BE2C (cell line): ENCODE results near the gene NAALADL1.

Source experiments
- DNase-seq: peaks from one replicate; pipeline ENCODE4 v3.0.0-alpha.2; 2020
- H3K27me3 ChIP-seq: fragments of 250-450 bp; sonication (Bioruptor Pico); 2 replicates; pipeline ENCODE4 v1.5.1; 2020; ENCODE audit warnings: mild to moderate bottlenecking
- H3K36me3 ChIP-seq: fragments of 250-450 bp; sonication (Bioruptor Pico); 2 replicates; pipeline ENCODE4 v1.5.1; 2020; ENCODE audit warnings: mild to moderate bottlenecking
- H3K4me1 ChIP-seq: fragments of 250-450 bp; sonication (Bioruptor Pico); 2 replicates; pipeline ENCODE4 v1.5.1; 2020
- H3K4me3 ChIP-seq: 2 replicates; pipeline ENCODE4 v1.5.1; 2011; ENCODE audit warnings: low read depth, low read length
- H3K9me3 ChIP-seq: fragments of 250-450 bp; sonication (Bioruptor Pico); 2 replicates; pipeline ENCODE4 v1.5.1; 2020
- CTCF ChIP-seq: IDR thresholded peaks from 2 replicates; pipeline ENCODE4 v1.5.1; 2012; ENCODE audit warnings: mild to moderate bottlenecking, low read depth, low read length

NAALADL1 gene

GRCh38 chr11:65077451-65077850 lies 19.1 kb upstream of the NAALADL1 start:
- TF ChIP-seq CTCF = no peak
- H3K36me3 ChIP-seq = peaks cover 3% of the 10 kb centered on the region; the same call in 1 of the 2 replicates

GRCh38 chr11:65072631-65072966 lies 14.2 kb upstream of the NAALADL1 start:
- Histone ChIP-seq H3K9me3 (no peaks in the 10 kb centered on the region), H3K36me3 (no peaks in the 10 kb centered on the region), H3K4me3 (no peak overlapping the region), H3K4me1 (no peaks in the 10 kb centered on the region), H3K27me3 (no peaks in the 10 kb centered on the region)
- DNase-seq = no peak
- TF ChIP-seq CTCF = no peak

More at GRCh38 chr11:65077451-65077850, 19.1 kb upstream of the NAALADL1 start:
- Histone ChIP-seq H3K27me3 (no peaks in the 10 kb centered on the region), H3K4me3 (no peak overlapping the region), H3K4me1 (no peaks in the 10 kb centered on the region), H3K9me3 (no peaks in the 10 kb centered on the region)
- no peak for DNase-seq

- no peak for TF ChIP-seq CTCF
- DNase-seq = no peak
Measured at GRCh38 chr11:65071907-65072630, 13.7 kb upstream of the NAALADL1 start.

GRCh38 chr11:65069217-65069616 lies 10.9 kb upstream of the NAALADL1 start:
- H3K27me3 ChIP-seq = no peaks in the 10 kb centered on the region
- no peak overlapping the region for H3K4me3 ChIP-seq
- no peaks in the 10 kb centered on the region for H3K36me3 ChIP-seq
- no peaks in the 10 kb centered on the region for H3K9me3 ChIP-seq
- DNase-seq = no peak
- no peaks in the 10 kb centered on the region for H3K4me1 ChIP-seq
- TF ChIP-seq CTCF = no peak

More at GRCh38 chr11:65071907-65072630, 13.7 kb upstream of the NAALADL1 start:
- H3K9me3 ChIP-seq = no peaks in the 10 kb centered on the region
- no peaks in the 10 kb centered on the region for H3K4me1 ChIP-seq
- H3K4me3 ChIP-seq = no peak overlapping the region
- H3K27me3 ChIP-seq = no peaks in the 10 kb centered on the region
- no peaks in the 10 kb centered on the region for H3K36me3 ChIP-seq

- TF ChIP-seq CTCF = no peak
- Histone ChIP-seq H3K9me3 (no peaks in the 10 kb centered on the region), H3K4me1 (no peaks in the 10 kb centered on the region), H3K27me3 (no peaks in the 10 kb centered on the region), H3K4me3 (no peak overlapping the region), H3K36me3 (no peaks in the 10 kb centered on the region)
- DNase-seq = no peak
Measured at GRCh38 chr11:65067446-65067845, 9.1 kb upstream of the NAALADL1 start.

- no peak for TF ChIP-seq CTCF
- Histone ChIP-seq H3K9me3 (no peaks in the 10 kb centered on the region), H3K4me1 (no peaks in the 10 kb centered on the region), H3K27me3 (no peaks in the 10 kb centered on the region), H3K4me3 (no peak overlapping the region), H3K36me3 (no peaks in the 10 kb centered on the region)
- DNase-seq = no peak
Measured at GRCh38 chr11:65066805-65067291, 8.5 kb upstream of the NAALADL1 start.
